NB4 (cell line): ENCODE results near the gene PLAGL2.

ENCODE experiments used
- CTCF ChIP-seq: IDR thresholded peaks from one replicate; pipeline ENCODE4 v1.5.1; 2012; ENCODE audit warnings: low read depth, low read length
- POLR2A ChIP-seq: IDR thresholded peaks from 2 replicates; pipeline ENCODE4 v1.6.1; 2011; ENCODE audit warnings: mild to moderate bottlenecking; ENCODE audit not compliant: insufficient read length; ENCODE audit errors: extremely low read depth

GRCh38 chr20:32183947-32184635 is 23.5 kb downstream of the PLAGL2 start:
- TF ChIP-seq CTCF = no peak
- TF ChIP-seq POLR2A = no peak
